HT-29 (cell line): Measurements from ENCODE around the gene TFAM. TPM values are rescaled to one million over a fixed set of nuclear protein-coding genes. Genes with fewer than 3 reads are reported as not detected.
A peak's percentile ranks its signal among the peaks of the same experiment; 100 is the strongest.

Experiments
- DNase-seq: peaks from one replicate; pipeline ENCODE4 v3.0.0-alpha.2; 2015; ENCODE audit warnings: low spot score
- total RNA-seq: library from RNA; depleted of rRNA; stranded (reverse); fragments of >200 nt; shearing (Covaris generic); gene quantifications from 2 replicates; pipeline ENCODE4 v1.2.3, GENCODE V29; 2014; rRNA removed

The TFAM gene
- total RNA-seq, result 49.2 and 55.5 TPM in 2 replicates

DNA sequence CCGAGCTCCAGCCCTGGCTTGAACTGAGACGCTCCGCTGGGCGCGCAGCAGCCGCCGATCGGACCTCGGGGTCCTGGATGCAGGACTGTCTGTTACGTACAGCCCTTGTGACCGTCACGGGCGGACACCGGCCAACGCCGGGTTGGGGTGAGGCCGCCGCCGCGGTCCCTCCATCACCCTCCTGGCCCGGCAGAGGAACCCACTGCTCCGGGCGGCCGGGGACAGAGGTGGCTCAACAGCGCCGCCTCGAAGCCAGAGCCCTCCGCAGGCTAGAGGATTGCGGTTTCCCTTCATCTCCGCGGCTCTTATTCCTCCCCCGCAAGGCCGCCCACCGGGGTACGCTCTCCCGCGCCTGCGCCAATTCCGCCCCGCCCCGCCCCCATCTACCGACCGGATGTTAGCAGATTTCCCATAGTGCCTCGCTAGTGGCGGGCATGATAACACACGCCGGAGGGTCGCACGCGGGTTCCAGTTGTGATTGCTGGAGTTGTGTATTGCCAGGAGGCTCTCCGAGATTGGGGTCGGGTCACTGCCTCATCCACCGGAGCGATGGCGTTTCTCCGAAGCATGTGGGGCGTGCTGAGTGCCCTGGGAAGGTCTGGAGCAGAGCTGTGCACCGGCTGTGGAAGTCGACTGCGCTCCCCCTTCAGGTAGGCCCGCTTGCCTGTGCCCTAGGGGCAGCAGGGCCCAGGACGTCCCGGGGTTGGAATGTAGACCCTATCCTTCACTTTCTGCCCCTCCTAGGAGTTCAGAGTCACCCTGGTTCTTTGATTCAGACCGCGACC, at the start of gene TFAM:
TSS of gene TFAM (plus strand) at position 412 of the 785 bp plus-strand sequence. CDS start at position 550, 138 bp downstream.
- DNase-seq, result peak; percentile 92

DNA sequence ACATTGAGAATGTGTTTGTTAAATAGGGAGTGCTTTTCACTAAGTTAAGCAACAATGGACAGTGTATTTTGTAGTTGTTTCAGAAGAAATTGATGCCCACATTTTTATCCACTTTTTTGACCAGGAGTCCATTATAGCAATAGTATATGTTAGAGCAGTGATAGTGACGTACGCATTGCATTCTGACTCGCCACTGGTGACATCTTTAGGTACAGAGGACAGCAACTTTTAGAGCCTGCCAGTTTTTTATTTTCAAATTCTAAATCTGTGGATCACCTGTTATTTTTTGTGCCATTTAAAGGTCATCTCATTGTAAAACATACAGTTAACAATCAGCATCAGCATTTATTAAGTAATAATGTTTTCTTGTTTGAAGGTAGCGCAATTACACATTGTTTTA, 49.0 kb upstream of the TFAM start:
- no peak for DNase-seq

DNA sequence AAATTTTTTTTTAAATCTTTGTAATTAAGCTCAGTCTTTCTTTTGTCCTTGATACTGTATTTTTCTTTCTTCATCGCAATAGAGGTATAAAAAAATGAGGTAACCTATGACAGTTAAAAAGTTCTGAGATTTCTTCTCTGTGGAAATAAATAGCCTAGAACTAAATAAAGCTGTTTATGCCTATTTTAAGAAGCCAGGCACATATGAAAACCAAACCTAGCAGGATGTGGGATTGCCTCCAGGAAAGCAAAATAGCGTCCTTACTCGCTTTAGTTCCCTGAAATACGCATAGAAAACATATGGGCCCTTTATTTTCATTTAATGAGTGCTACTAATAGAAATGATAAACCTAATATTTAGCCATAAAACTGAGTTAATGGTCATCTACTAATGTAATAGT, 43.8 kb upstream of the TFAM start:
- no peak for DNase-seq

DNA sequence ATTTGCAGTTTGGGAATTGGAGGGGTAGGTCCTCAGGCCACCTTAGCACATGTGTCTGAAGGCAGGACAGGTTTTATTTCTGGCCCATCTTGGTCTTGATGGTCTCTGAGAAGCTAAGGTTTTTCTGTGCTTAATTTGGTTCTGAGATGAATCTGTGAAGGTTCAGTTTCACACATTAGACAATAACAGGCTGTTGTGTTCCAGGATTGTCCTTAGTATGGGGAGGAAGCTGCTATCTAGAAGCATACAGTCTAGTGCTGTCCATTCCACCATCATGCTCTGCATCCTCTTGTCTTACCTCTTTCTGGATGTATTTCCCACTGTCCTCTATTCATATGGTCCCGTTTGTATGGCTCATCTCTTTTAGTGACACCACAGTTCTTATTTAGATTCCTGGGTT, 43.3 kb upstream of the TFAM start:
- no peak for DNase-seq

DNA sequence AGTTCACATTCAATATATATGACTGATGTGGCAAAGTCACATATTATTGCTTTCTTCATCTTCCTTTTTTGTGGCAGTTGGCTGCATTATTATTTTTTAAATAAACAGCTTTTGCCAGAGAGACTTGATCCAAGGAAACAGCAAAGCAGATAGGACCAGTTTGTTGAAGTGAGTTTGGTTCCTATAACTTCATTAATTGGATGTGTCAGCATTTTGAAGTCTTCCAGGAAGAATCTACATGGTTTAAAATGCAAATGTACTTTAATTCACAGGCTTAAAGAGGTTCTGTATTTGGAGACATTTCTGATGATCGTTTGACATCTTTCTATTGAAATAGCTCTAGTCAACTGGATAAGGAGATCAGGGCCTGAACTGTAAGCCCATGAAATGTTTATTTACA, 37.2 kb upstream of the TFAM start:
- no peak for DNase-seq

DNA sequence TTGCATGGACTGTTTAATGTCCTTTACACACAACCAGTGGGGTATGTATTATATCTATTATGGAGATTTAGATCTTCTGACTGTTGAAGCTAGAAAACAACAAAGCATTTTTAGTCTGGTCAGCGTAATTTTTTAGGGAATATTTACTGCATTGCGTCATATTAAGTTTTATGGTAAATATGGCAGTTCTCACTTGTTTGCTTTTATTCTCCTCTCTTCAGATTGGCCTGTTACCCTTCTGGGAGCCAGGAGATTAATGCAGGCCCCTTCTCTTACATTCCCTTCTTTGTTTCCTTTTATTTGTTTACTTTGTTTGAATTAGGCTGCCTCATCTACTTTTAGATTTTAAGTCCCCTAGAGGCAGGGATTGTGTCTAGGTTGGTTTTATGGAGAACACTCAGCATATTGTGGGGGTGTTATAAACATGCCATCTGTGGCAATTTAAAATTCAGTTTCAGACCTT, 36.6 kb upstream of the TFAM start:
- no peak for DNase-seq

DNA sequence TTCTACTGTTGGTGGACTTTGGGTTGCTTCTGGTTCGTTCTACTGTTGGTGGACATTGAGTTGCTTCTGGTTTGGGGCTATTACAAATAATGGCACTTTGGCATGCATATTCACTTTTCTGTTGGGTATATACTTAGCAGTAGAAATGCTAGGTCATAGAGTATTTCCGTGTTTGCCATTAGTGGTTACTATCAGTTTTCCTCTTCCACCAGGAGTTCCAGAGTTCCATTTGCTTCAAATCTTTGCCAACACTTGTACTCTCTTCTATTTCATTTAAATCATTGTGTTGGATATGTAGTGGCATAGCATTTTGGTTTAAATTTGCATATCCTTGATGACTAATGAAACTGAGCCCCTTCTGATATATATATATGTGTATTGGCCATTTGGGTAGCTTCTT, 35.2 kb upstream of the TFAM start:
- no peak for DNase-seq

DNA sequence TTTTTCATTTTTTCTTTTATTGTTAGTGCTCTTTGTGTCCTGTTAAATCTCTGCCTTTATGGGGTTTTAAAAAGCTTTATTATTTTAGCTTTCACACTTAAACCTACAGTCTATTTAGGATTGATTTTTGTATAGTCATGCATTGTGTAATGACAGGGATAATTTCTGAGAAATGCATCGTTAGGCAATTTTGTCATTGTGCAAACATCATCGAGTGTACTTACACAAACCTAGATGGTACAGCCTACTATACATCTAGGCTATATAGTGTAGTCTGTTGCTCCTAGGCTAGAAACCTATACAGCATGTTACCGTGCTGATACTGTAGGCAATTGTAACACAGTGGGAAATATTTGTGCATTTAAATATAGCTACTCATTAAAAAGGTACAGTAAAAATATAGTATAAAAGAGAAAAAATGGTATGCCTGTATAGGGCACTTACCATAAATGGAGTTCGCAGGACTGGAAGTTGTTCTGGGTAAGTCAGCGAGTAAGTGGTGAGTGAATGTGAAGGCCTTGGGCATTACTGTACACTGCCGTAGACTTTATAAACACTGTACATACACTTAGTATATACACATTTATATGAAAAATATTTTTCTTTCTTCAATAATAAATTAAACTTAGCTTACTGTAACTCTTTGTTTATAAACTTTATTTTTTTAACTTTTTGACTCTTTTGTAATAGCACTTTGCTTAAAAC, 34.4 kb upstream of the TFAM start:
- DNase-seq, result no peak

DNA sequence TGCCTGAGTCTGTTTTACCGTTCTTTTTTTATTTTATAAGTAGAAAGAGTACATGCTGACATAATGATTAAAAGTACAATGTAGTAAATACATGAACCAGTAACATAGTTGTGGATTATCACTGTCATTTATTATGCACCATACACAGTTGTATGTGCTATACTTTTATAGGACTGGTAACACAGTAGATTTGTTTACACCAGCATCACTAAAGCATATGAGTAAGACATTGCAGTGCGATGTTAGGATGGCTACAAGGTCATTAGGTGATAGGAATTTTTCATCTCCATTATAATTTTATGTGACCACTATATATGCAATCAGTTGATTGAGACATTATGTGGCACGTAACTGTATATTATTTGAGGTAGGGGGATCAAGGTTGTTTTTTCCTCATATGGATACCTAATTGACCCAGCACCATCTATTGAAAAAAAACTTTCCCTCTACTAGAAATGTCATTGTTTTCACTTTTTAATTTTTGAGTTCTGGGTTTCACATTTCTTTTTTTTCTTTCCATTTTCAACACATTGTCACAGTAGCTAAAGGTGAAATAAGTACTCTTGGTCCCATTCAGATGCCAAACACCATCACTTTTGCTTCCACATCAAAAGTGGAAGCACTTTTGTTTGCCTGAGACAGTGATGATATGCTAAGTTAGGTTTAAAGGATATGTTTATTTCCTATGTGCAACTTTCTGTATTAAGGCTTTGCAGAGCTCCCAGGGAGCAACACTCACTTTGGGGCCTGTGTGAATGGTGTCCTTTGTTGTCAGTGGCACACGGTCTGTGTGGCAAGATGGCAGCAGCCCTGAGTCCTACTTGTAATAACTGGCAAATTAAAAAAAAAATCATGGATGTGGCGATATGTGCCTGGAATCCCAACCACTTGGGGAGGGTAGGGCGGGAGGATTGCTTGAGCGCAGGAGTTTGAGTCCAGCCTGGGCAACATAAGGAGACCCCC, 33.3 kb upstream of the TFAM start:
- no peak for DNase-seq

DNA sequence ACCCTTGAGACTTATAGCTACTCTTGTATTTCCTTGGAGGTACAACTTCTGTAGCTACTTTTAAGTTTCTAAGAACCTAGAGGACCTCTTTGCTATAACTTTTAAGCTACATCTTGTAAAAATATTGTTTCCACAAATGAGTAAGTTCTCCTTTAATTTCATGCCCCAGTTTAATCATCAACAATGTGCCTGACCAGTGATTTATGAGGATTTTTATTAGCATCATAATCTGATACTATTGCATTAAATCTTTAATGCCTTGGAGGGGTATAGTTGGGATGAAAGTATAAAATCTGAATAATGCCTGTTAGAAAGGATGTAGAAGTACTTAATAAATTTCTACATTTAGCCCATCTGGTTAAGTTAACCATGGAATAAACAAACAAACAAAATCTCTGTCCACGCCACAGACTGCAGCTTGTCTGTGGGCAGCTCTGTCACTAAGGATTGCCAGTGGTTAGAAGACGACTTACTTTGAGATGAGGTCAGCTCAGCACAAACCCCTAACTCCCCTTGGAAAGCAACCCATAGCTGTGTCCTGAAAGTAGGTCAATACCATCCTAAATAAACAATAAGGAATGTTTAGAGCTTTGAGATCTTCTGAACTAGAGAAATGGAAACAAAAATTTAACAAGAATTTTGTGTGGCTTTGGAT, 32.1 kb upstream of the TFAM start:
- DNase-seq, result peak; percentile 7

DNA sequence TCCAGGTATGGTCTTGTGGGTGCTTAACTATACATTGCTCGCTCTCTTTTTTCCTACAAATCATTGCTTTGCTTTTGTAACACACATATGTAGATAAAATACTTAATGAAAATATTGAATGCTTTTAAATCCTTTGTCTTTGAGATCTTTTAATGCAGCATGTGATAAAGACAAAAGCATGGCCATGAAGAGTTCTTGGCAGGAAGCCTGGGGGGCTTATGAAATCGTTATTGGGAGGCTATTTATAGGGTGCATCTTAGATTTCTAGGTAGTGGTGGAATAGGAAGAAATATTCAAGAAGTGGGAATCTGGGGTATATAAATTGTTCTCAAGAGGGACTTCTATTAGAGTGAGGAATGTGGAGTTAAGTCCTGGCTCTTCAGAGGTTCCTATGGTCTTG, 28.5 kb upstream of the TFAM start:
- DNase-seq, result no peak

DNA sequence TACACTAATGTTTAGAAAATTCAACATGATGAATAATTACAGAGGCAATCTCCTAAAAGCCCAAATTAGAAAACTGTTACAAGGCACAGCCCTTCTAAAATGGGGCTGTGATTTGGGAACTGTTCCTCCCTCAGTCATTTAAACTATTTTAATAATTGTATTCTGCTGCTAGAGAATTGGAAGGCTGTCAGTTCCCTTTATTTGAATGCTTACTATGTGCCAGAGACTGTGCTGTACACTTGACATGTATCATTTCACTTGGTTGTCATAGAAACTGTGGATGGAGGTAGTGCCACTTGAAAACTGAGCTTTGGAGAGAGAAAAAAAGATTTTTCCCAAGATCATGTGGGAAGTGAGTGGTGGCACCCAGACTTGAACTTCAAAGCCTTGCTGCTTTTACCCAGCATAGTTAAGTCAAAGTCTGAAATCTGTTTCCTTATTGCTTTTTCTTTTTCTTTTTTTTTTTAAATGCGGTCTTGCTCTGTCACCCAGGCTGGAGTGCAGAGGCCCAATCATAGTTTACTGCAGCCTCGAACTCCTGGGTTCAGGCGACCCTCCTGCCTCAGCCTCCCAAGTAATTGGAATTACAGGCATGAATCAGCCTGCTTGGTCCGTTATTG, 26.8 kb upstream of the TFAM start:
- no peak for DNase-seq

DNA sequence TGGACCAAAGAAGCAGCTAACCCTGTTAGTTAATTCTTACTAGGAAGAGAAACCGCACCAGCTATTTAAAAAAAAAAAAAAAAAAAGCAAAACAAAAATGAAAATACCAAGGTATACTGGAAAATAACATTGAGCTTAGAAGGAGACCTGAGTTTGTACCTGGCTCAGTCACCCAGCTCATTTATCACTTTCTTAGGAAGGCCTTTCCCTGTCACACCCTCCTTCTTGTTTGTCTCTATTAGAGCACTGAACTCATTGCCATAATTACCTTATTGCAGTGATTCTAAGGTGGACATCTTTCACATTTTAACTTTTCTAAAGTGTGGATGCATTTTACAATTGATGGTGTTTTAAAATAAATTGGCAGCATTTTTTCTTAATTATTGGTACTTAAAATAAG, 26.3 kb upstream of the TFAM start:
- DNase-seq, result no peak

DNA sequence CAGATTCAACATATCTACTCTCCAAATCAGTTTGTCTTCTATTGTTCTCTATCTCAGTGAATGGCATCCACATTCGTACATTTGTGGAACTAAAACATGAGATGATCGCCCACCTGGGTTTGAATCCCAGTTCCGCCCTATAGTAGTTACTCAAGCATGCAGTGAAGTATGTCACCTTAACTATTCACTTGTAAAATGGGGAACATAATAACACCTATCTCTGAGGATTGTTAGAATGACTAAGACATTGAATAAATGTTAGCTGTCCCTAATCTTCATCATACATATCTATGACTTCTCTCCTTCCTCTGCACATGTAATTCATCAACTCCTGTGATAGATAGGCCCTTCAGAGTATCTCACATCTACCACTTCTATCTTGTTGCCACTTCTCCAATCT, 25.7 kb upstream of the TFAM start:
- DNase-seq, result no peak

DNA sequence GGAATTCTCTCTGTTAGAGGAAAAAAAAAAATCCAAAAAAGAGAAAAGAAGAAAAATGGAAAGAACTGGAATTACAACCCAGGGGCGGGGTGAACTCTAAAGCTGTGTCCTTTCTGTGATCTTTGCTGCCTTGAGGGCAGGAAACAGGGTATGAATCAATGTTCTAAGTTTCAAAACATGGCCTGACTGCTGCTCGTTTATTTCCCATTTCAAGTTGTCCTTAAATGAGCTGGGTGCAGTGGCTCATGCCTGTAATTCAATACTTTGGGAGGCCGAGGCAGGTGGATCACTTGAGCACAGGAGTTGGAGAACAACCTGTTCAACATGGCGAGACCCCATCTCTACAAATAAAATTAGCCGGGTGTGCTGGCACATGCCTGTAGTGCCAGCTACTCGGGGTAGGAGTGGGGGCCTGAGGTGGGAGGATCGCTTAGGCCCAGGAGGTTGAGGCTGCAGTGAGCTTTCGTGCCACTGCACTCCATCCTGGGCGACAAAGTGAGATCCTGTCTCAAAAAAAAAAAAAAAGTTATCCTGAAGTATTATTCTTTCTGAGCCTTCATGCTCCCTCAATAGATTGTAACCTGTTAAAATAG, 24.7 kb upstream of the TFAM start:
- DNase-seq, result no peak

DNA sequence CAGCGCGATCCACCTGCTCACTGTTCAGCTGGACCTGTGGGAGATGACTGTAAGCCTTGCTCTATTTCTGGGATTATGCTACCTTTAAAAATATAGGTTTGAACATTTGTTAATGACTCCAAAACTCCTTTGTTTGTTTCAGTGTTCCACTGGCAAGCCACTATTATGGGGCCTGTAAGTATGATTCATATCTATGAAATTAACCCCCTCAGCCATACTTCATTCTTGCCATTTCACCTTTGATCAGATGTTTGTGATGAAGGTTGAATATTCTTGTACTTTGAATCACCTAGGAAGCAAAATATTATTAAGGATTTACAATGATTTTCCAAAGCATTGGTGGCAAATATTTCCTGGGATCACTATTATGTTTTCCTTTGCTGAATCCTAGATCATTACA, 23.9 kb upstream of the TFAM start:
- DNase-seq, result no peak

DNA sequence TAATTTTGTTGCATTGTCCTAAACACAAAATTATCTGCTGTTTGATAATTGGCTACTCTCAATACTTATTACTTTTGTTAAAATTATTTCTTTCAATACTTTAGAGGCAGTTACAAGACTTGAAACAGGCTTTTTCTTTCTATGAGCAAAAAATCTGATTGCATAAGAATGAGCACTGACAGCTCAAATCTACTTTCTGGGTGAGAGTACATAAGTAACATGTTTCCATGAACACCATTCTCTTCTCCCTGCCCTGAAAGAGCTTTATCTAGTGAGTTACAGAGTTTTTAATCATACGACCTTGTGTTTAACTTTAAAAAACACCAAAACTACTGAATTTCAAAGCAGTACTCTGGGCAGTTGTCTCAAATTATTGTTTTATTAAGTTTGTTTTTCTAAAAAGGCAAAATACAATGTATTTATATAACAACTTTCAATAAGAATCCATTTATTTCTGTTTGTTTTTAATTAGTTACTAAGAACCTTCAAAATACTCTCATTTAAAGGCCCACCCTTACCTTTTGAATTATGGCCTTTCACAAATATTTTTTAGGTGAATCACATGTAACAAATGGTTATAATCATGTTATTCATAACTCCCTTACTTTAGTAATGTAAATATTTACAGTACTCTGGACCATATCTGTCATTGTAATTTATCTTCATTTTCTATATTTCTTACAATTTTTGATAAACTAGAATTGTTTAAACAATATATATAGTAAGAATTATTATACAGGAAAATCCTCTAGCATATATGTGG, 23.0 kb upstream of the TFAM start:
- DNase-seq, result no peak

DNA sequence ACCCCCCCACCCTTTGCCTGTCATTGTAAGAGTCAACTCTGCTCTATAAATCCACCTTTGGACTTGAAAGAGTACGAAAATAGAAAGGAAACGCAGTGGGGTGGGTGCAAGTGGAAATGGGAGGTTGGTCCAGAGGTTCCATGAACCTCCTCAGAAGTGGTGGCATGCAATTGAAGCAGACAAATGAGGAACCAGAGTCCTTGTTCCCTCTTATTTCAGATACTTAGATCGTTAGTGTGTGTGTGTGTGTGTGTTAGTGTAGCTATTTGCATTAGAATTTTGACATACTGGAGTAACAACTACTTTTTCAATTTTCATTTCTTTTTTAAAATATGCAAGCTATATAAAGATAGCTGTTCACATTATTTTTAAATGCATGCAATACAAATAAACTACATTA, 18.1 kb upstream of the TFAM start:
- no peak for DNase-seq

DNA sequence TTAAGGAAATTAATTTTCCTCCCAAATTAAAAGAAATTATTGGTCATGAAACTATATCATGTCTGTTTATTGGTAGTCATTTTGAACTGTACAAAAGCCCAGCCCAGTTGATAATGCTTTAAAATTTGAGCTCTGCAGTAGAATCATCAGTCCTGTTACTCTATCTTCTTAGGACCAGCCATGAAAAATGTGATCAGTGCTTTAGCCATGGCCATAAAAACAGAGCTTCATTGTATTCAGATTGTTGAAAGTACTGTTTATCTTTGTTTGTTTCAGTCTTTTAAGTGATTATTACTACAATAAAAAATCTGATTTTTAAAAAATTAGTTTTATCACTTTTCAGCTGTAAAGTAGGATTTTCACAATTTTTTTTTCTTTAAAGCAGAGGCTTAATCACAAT, 13.7 kb upstream of the TFAM start:
- no peak for DNase-seq
